ENCODE measurements around the gene LDLRAD3. TPM values are rescaled to one million over a fixed set of nuclear protein-coding genes. Genes with fewer than 3 reads are reported as not detected.

Gene LDLRAD3
- total RNA-seq, 1 experiment from 2014 or later: not detected

GRCh38 chr11:36108881-36109589, 165.2 kb downstream of the LDLRAD3 start:
- Histone ChIP-seq H3K9me3 (ENCODE audit: low read length) (no peaks in the 10 kb centered on the region), H3K9me2 (replicated peaks; ENCODE audit: insufficient read depth, low read length) (no peaks in the 10 kb centered on the region), H4K20me1 (ENCODE audit: insufficient read depth, low read depth, low read length) (no peaks in the 10 kb centered on the region), H3K36me3 (ENCODE audit: insufficient read depth, low read length) (no peaks in the 10 kb centered on the region), H2AFZ (ENCODE audit: low read length) (no peak overlapping the region), H3K27me3 (ENCODE audit: low read length) (no peaks in the 10 kb centered on the region), H3K4me3 (ENCODE audit: low read length) (no peak overlapping the region), H3K9ac (ENCODE audit: low read length) (no peak overlapping the region), H3K79me2 (ENCODE audit: low read length) (no peaks in the 10 kb centered on the region), H3K4me1 (ENCODE audit: low read length) (no peaks in the 10 kb centered on the region), H3K4me2 (ENCODE audit: low read depth, low read length, poor library complexity, severe bottlenecking) (no peak overlapping the region), H3K27ac (ENCODE audit: low read length) (no peak overlapping the region)
- DNase-seq: no peak

- Histone ChIP-seq H3K79me2 (ENCODE audit: low read length) (no peaks in the 10 kb centered on the region), H3K4me1 (ENCODE audit: low read length) (no peaks in the 10 kb centered on the region), H4K20me1 (ENCODE audit: insufficient read depth, low read depth, low read length) (no peaks in the 10 kb centered on the region), H3K36me3 (ENCODE audit: insufficient read depth, low read length) (no peaks in the 10 kb centered on the region), H2AFZ (ENCODE audit: low read length) (no peak overlapping the region), H3K27me3 (ENCODE audit: low read length) (no peaks in the 10 kb centered on the region), H3K9me3 (ENCODE audit: low read length) (no peaks in the 10 kb centered on the region), H3K4me3 (ENCODE audit: low read length) (no peak overlapping the region), H3K9me2 (replicated peaks; ENCODE audit: insufficient read depth, low read length) (no peaks in the 10 kb centered on the region), H3K27ac (ENCODE audit: low read length) (no peak overlapping the region), H3K9ac (ENCODE audit: low read length) (no peak overlapping the region), H3K4me2 (ENCODE audit: low read depth, low read length, poor library complexity, severe bottlenecking) (no peak overlapping the region)
- no peak for DNase-seq
These were observed 165.7 kb downstream of the LDLRAD3 start for GRCh38 chr11:36109590-36109849.

- Histone ChIP-seq H4K20me1 (ENCODE audit: insufficient read depth, low read depth, low read length) (no peaks in the 10 kb centered on the region), H3K4me3 (ENCODE audit: low read length) (no peak overlapping the region), H3K4me2 (ENCODE audit: low read depth, low read length, poor library complexity, severe bottlenecking) (no peak overlapping the region), H3K79me2 (ENCODE audit: low read length) (no peaks in the 10 kb centered on the region), H3K9me3 (ENCODE audit: low read length) (no peaks in the 10 kb centered on the region), H2AFZ (ENCODE audit: low read length) (no peak overlapping the region), H3K27me3 (ENCODE audit: low read length) (no peaks in the 10 kb centered on the region), H3K9me2 (replicated peaks; ENCODE audit: insufficient read depth, low read length) (no peaks in the 10 kb centered on the region), H3K36me3 (ENCODE audit: insufficient read depth, low read length) (no peaks in the 10 kb centered on the region), H3K9ac (ENCODE audit: low read length) (no peak overlapping the region), H3K4me1 (ENCODE audit: low read length) (no peaks in the 10 kb centered on the region), H3K27ac (ENCODE audit: low read length) (no peak overlapping the region)
- no peak for DNase-seq
These were observed 166.2 kb downstream of the LDLRAD3 start for GRCh38 chr11:36109850-36110606.

GRCh38 chr11:36110668-36111410, 167.0 kb downstream of the LDLRAD3 start:
- Histone ChIP-seq H4K20me1 (ENCODE audit: insufficient read depth, low read depth, low read length) (no peaks in the 10 kb centered on the region), H3K4me1 (ENCODE audit: low read length) (no peaks in the 10 kb centered on the region), H3K79me2 (ENCODE audit: low read length) (no peaks in the 10 kb centered on the region), H3K9me2 (replicated peaks; ENCODE audit: insufficient read depth, low read length) (no peaks in the 10 kb centered on the region), H3K9ac (ENCODE audit: low read length) (no peak overlapping the region), H3K27ac (ENCODE audit: low read length) (no peak overlapping the region), H3K9me3 (ENCODE audit: low read length) (no peaks in the 10 kb centered on the region), H3K36me3 (ENCODE audit: insufficient read depth, low read length) (no peaks in the 10 kb centered on the region), H3K27me3 (ENCODE audit: low read length) (no peaks in the 10 kb centered on the region), H3K4me3 (ENCODE audit: low read length) (no peak overlapping the region), H2AFZ (ENCODE audit: low read length) (no peak overlapping the region), H3K4me2 (ENCODE audit: low read depth, low read length, poor library complexity, severe bottlenecking) (no peak overlapping the region)
- DNase-seq: no peak

GRCh38 chr11:36114095-36114494, 170.2 kb downstream of the LDLRAD3 start:
- no peaks in the 10 kb centered on the region for H3K9me3 ChIP-seq (ENCODE audit: low read length)
- no peaks in the 10 kb centered on the region for H3K27me3 ChIP-seq (ENCODE audit: low read length)
- no peak overlapping the region for H3K4me2 ChIP-seq (ENCODE audit: low read depth, low read length, poor library complexity, severe bottlenecking)
- no peak overlapping the region for H3K9ac ChIP-seq (ENCODE audit: low read length)
- H3K4me1 ChIP-seq (ENCODE audit: low read length): no peaks in the 10 kb centered on the region
- no peaks in the 10 kb centered on the region for H3K36me3 ChIP-seq (ENCODE audit: insufficient read depth, low read length)
- no peaks in the 10 kb centered on the region for H3K9me2 ChIP-seq (replicated peaks; ENCODE audit: insufficient read depth, low read length)
- H3K27ac ChIP-seq (ENCODE audit: low read length): no peak overlapping the region
- no peak overlapping the region for H3K4me3 ChIP-seq (ENCODE audit: low read length)
- no peak overlapping the region for H2AFZ ChIP-seq (ENCODE audit: low read length)
- H3K79me2 ChIP-seq (ENCODE audit: low read length): no peaks in the 10 kb centered on the region
- no peaks in the 10 kb centered on the region for H4K20me1 ChIP-seq (ENCODE audit: insufficient read depth, low read depth, low read length)
- no peak for DNase-seq

- no peak overlapping the region for H3K9ac ChIP-seq (ENCODE audit: low read length)
These were observed 171.5 kb downstream of the LDLRAD3 start for GRCh38 chr11:36115378-36115801.

GRCh38 chr11:36116161-36116560, 172.3 kb downstream of the LDLRAD3 start:
- Histone ChIP-seq H2AFZ (ENCODE audit: low read length) (no peak overlapping the region), H3K36me3 (ENCODE audit: insufficient read depth, low read length) (no peaks in the 10 kb centered on the region), H3K4me1 (ENCODE audit: low read length) (no peaks in the 10 kb centered on the region), H3K4me2 (ENCODE audit: low read depth, low read length, poor library complexity, severe bottlenecking) (no peak overlapping the region), H3K27me3 (ENCODE audit: low read length) (no peaks in the 10 kb centered on the region), H3K9me2 (replicated peaks; ENCODE audit: insufficient read depth, low read length) (no peaks in the 10 kb centered on the region), H3K9me3 (ENCODE audit: low read length) (no peaks in the 10 kb centered on the region), H4K20me1 (ENCODE audit: insufficient read depth, low read depth, low read length) (no peaks in the 10 kb centered on the region), H3K79me2 (ENCODE audit: low read length) (no peaks in the 10 kb centered on the region), H3K4me3 (ENCODE audit: low read length) (no peak overlapping the region), H3K9ac (ENCODE audit: low read length) (no peak overlapping the region), H3K27ac (ENCODE audit: low read length) (no peak overlapping the region)
- no peak for DNase-seq

More at GRCh38 chr11:36115378-36115801, 171.5 kb downstream of the LDLRAD3 start:
- Histone ChIP-seq H3K4me3 (ENCODE audit: low read length) (no peak overlapping the region), H4K20me1 (ENCODE audit: insufficient read depth, low read depth, low read length) (no peaks in the 10 kb centered on the region), H3K79me2 (ENCODE audit: low read length) (no peaks in the 10 kb centered on the region), H3K4me1 (ENCODE audit: low read length) (no peaks in the 10 kb centered on the region), H2AFZ (ENCODE audit: low read length) (no peak overlapping the region), H3K27me3 (ENCODE audit: low read length) (no peaks in the 10 kb centered on the region), H3K9me2 (replicated peaks; ENCODE audit: insufficient read depth, low read length) (no peaks in the 10 kb centered on the region), H3K4me2 (ENCODE audit: low read depth, low read length, poor library complexity, severe bottlenecking) (no peak overlapping the region), H3K36me3 (ENCODE audit: insufficient read depth, low read length) (no peaks in the 10 kb centered on the region), H3K27ac (ENCODE audit: low read length) (no peak overlapping the region), H3K9me3 (ENCODE audit: low read length) (no peaks in the 10 kb centered on the region)
- DNase-seq: no peak

GRCh38 chr11:36118084-36118483, 174.2 kb downstream of the LDLRAD3 start:
- no peak for DNase-seq
- H3K27me3 ChIP-seq (ENCODE audit: low read length): no peaks in the 10 kb centered on the region
- H3K4me1 ChIP-seq (ENCODE audit: low read length): no peaks in the 10 kb centered on the region
- no peaks in the 10 kb centered on the region for H3K36me3 ChIP-seq (ENCODE audit: insufficient read depth, low read length)
- no peak overlapping the region for H3K9ac ChIP-seq (ENCODE audit: low read length)
- H3K4me2 ChIP-seq (ENCODE audit: low read depth, low read length, poor library complexity, severe bottlenecking): no peak overlapping the region
- H2AFZ ChIP-seq (ENCODE audit: low read length): no peak overlapping the region
- H3K27ac ChIP-seq (ENCODE audit: low read length): no peak overlapping the region
- H3K9me2 ChIP-seq (replicated peaks; ENCODE audit: insufficient read depth, low read length): no peaks in the 10 kb centered on the region
- H4K20me1 ChIP-seq (ENCODE audit: insufficient read depth, low read depth, low read length): no peaks in the 10 kb centered on the region
- H3K79me2 ChIP-seq (ENCODE audit: low read length): no peaks in the 10 kb centered on the region
- H3K4me3 ChIP-seq (ENCODE audit: low read length): no peak overlapping the region
- H3K9me3 ChIP-seq (ENCODE audit: low read length): no peaks in the 10 kb centered on the region

Data from Karpas-422 (cell line).